Lower leg skin (tissue), 4 donors: ENCODE measurements around the gene VRK3. TPM values are rescaled to one million over a fixed set of nuclear protein-coding genes. Genes with fewer than 3 reads are reported as not detected.
A peak's percentile ranks its signal among the peaks of the same experiment; 100 is the strongest.

Source experiments
- DNase-seq, 2 donors: peaks; one replicate each; pipeline ENCODE4 v3.0.0-alpha.2; 2019; ENCODE audit warnings: low spot score in 2 of 2
- H3K4me3 ChIP-seq: fragments of 200-600 bp; sonication (generic); 2 replicates; pipeline ENCODE4 v1.5.1; 2017; ENCODE audit warnings: mild to moderate bottlenecking, low read depth; ENCODE audit not compliant: poor library complexity, severe bottlenecking
- CTCF ChIP-seq, 3 donors: fragments of 450-650 bp; IDR thresholded peaks; one replicate each; pipeline ENCODE4 v1.5.1; 2016; ENCODE audit warnings: antibody characterized with exemption in 3 of 3, mild to moderate bottlenecking in 3 of 3, moderate library complexity in 2 of 3
- POLR2A ChIP-seq, 2 donors: fragments of 450-650 bp; IDR thresholded peaks; one replicate each; pipeline ENCODE4 v1.6.1; 2016 to 2017; ENCODE audit warnings: antibody characterized with exemption in 2 of 2, mild to moderate bottlenecking in 1 of 2, moderate library complexity in 1 of 2
- WGBS, 2 donors: methylation state at CpG; one replicate each; pipeline ENCODE4 v1.1.5; 2018; 5-methylcytosine and 5-hydroxymethylcytosine counted together
- intact Hi-C: fragments of 100-400 bp; cut with DNase I; formaldehyde crosslinking; loops from one replicate; pipeline ENCODE4 v1.15.0; 2023; ENCODE audit warnings: low total_unique reads
- total RNA-seq, 4 donors: library from RNA; depleted of rRNA; stranded (reverse); fragments of >200 nt; gene quantifications; one replicate each; pipeline ENCODE4 v1.1.0, GENCODE V29; 2016

Gene VRK3
- total RNA-seq, 4 donors from 2014 or later, result 16.6 to 56.4 (median 29.7) TPM

- 0% methylated on average over 38 to 45 of the region's 48 CpGs for WGBS, 2 donors
- peak; percentile 74 to 98 for DNase-seq
- TF ChIP-seq POLR2A (IDR thresholded peaks at IDR 0.05) (no peak), CTCF (IDR thresholded peaks at IDR 0.05) (no peak)
- intact Hi-C loops, result no loop called here
- H3K4me3 ChIP-seq, result peak within 1 kb of the TSS; percentile 97
Observed at GRCh38 chr19:49929121-49929610, 96.0 kb downstream of the VRK3 start, which contains the start of the genes ATF5 and NUP62. Gene ATF5, plus strand, starts transcription at chr19:49929205. Its CDS starts 1,646 bp downstream, at chr19:49930851. Gene NUP62, minus strand, starts transcription at chr19:49929504. Its CDS starts 19,697 bp downstream, at chr19:49909807.

- H3K4me3 ChIP-seq, result no peak overlapping the region
- intact Hi-C loops, result no loop called here
- TF ChIP-seq CTCF (IDR thresholded peaks at IDR 0.05) (no peak), POLR2A (IDR thresholded peaks at IDR 0.05) (no peak)
- DNase-seq, result no peak
- WGBS, 2 donors, result 83 to 86% methylated on average over 14 of the region's 14 CpGs
Observed at GRCh38 chr19:49927526-49928264, 97.5 kb downstream of the VRK3 start.

GRCh38 chr19:49926515-49926914, 98.7 kb downstream of the VRK3 start:
- DNase-seq, result no peak
- 84 to 85% methylated on average over 10 of the region's 10 CpGs for WGBS, 2 donors
- intact Hi-C loops, result no loop called here
- H3K4me3 ChIP-seq, result no peak overlapping the region
- TF ChIP-seq CTCF (IDR thresholded peaks at IDR 0.05) (no peak), POLR2A (IDR thresholded peaks at IDR 0.05) (no peak)

Other genes starting within 250 kb of the VRK3 start
- 10 to 100 TPM in 3 of 4 donors, 1 to 10 TPM in 1; 9.1 to 21.5 (median 15.6) TPM for gene FUZ, start 212.1 kb downstream of the VRK3 start, total RNA-seq
- gene MED25, start 207.1 kb downstream of the VRK3 start, total RNA-seq, result 10 to 100 TPM; 28.9 to 43.7 (median 30.8) TPM
- gene PTOV1, start 174.2 kb downstream of the VRK3 start, total RNA-seq, result 100 to 1,000 TPM in 2 of 4 donors, 10 to 100 TPM in 2; 62.4 to 122 (median 92.5) TPM
- 10 to 100 TPM; 29.3 to 49.7 (median 35.1) TPM for gene PNKP, start 157.8 kb downstream of the VRK3 start, total RNA-seq
- gene AKT1S1, start 148.0 kb downstream of the VRK3 start, total RNA-seq, result 10 to 100 TPM; 15.3 to 28.9 (median 23.8) TPM
- gene TBC1D17, start 147.7 kb downstream of the VRK3 start, total RNA-seq, result 10 to 100 TPM; 56.4 to 93.4 (median 59.8) TPM
- under 1 TPM in 1 of 4 donors, not detected in 3; 0.42 TPM for gene IL4I1, start 128.5 kb downstream of the VRK3 start, total RNA-seq
- gene ATF5, start 96.2 kb downstream of the VRK3 start, total RNA-seq, result 1 to 10 TPM; 5.0 to 10.0 (median 6.8) TPM
- gene NUP62, start 95.9 kb downstream of the VRK3 start, total RNA-seq, result 10 to 100 TPM; 36.4 to 45.5 (median 41.1) TPM
- gene SIGLEC11, start 64.2 kb downstream of the VRK3 start, total RNA-seq, result under 1 TPM in 2 of 4 donors, not detected in 2; 0.13 to 0.63 TPM
- 10 to 100 TPM in 3 of 4 donors, 1 to 10 TPM in 1; 6.7 to 16.7 (median 10.5) TPM for gene ZNF473, start 633 bp upstream of the VRK3 start, total RNA-seq
- gene IZUMO2, start 137.9 kb upstream of the VRK3 start, total RNA-seq, result not detected
- gene MYH14, start 178.2 kb upstream of the VRK3 start, total RNA-seq, result 100 to 1,000 TPM; 110 to 329 (median 202) TPM